Activated T-helper 1 cell treated with anti-CD3 and anti-CD28 coated beads, Interleukin-2, amount 50 U/mL, for 16 hours (primary cell): Measurements from ENCODE around the gene APOM.

Experiments used
- DNase-seq, 2 donors: peaks; one replicate each; pipeline ENCODE4 v3.0.0-alpha.2; 2020; ENCODE audit warnings: low read depth in 1 of 2, low spot score in 1 of 2

Gene APOM

GRCh38 chr6:31657406-31658157 is 1.9 kb downstream of the APOM start:
- no peak for DNase-seq

- DNase-seq = no peak
These were observed 2.5 kb downstream of the APOM start for GRCh38 chr6:31658158-31658688.

GRCh38 chr6:31658983-31659648 is 3.4 kb downstream of the APOM start:
- no peak for DNase-seq

GRCh38 chr6:31659649-31660380 is 4.1 kb downstream of the APOM start:
- no peak for DNase-seq

- DNase-seq = peak; percentile 51 to 61
These were observed 4.9 kb downstream of the APOM start, which contains the start of gene C6orf47 for GRCh38 chr6:31660381-31661261. Gene C6orf47, minus strand, starts transcription at chr6:31660778. Its CDS starts 831 bp downstream, at chr6:31659947.

- DNase-seq = no peak
These were observed 5.8 kb downstream of the APOM start for GRCh38 chr6:31661262-31662123.

GRCh38 chr6:31662124-31662723 is 6.5 kb downstream of the APOM start:
- DNase-seq = no peak

- no peak for DNase-seq
These were observed 7.6 kb downstream of the APOM start for GRCh38 chr6:31663126-31663960.

GRCh38 chr6:31663961-31664789 is 8.5 kb downstream of the APOM start:
- DNase-seq = no peak

GRCh38 chr6:31664790-31665500 is 9.3 kb downstream of the APOM start, which contains the start of gene GPANK1:
Gene GPANK1, minus strand, starts transcription at chr6:31664997. Its CDS starts 519 bp downstream, at chr6:31664478.
- DNase-seq = peak; percentile 78

- DNase-seq = peak; percentile 94 to 98
These were observed 10.0 kb downstream of the APOM start, which contains the start of gene CSNK2B for GRCh38 chr6:31665501-31666336. Gene CSNK2B, plus strand, starts transcription at chr6:31666080. Its CDS starts 752 bp downstream, at chr6:31666832.

GRCh38 chr6:31666337-31666965 is 10.8 kb downstream of the APOM start:
- no peak for DNase-seq

- no peak for DNase-seq
These were observed 14.0 kb downstream of the APOM start, which contains the start of gene LY6G5B for GRCh38 chr6:31669676-31670075. Gene LY6G5B, plus strand, starts transcription at chr6:31669976. Its CDS starts 975 bp downstream, at chr6:31670951.

- no peak for DNase-seq
These were observed 20.7 kb downstream of the APOM start for GRCh38 chr6:31676322-31676903.

GRCh38 chr6:31676904-31677303 is 21.2 kb downstream of the APOM start:
- no peak for DNase-seq
